HG03060 (cell line): ENCODE data around the gene SLC66A1.
"Not testable (repeated sequence)": the region's sequence is repeated elsewhere in the genome, so short reads cannot be mapped to it uniquely, and the experiment has no call there.

Experiments used
- ATAC-seq: cut with Tn5 transposase; IDR thresholded peaks from one replicate; pipeline ENCODE4 v1.9.1; 2021; ENCODE audit warnings: low read depth, moderate number of reproducible peaks; ENCODE audit not compliant: unreplicated experiment

The SLC66A1 gene

GRCh38 chr1:19304081-19304480 lies 8.0 kb upstream of the SLC66A1 start:
- ATAC-seq, result not testable (repeated sequence)

- ATAC-seq, result no peak
Measured at GRCh38 chr1:19305880-19306279, 6.2 kb upstream of the SLC66A1 start.

GRCh38 chr1:19306941-19307340 lies 5.2 kb upstream of the SLC66A1 start:
- ATAC-seq, result no peak

GRCh38 chr1:19307794-19308508 lies 4.2 kb upstream of the SLC66A1 start:
- no peak for ATAC-seq

- no peak for ATAC-seq
Measured at GRCh38 chr1:19308509-19308907, 3.6 kb upstream of the SLC66A1 start.

- ATAC-seq, result no peak
Measured at GRCh38 chr1:19309123-19309813, 2.9 kb upstream of the SLC66A1 start.

GRCh38 chr1:19310061-19310460 lies 2.1 kb upstream of the SLC66A1 start:
- no peak for ATAC-seq

GRCh38 chr1:19310720-19311502 lies 1.2 kb upstream of the SLC66A1 start:
- ATAC-seq, result no peak

GRCh38 chr1:19311503-19311930 lies 609 bp upstream of the SLC66A1 start:
- no peak for ATAC-seq

GRCh38 chr1:19312782-19313635 lies 883 bp downstream of the SLC66A1 start:
- ATAC-seq, result no peak

GRCh38 chr1:19313636-19313959 lies 1.5 kb downstream of the SLC66A1 start:
- ATAC-seq, result no peak

- no peak for ATAC-seq
Measured at GRCh38 chr1:19313961-19314882, 2.1 kb downstream of the SLC66A1 start.

GRCh38 chr1:19315378-19316198 lies 3.5 kb downstream of the SLC66A1 start:
- ATAC-seq, result no peak

GRCh38 chr1:19317126-19317910 lies 5.2 kb downstream of the SLC66A1 start:
- ATAC-seq, result no peak

GRCh38 chr1:19319196-19319595 lies 7.1 kb downstream of the SLC66A1 start:
- no peak for ATAC-seq

GRCh38 chr1:19321071-19321470 lies 8.9 kb downstream of the SLC66A1 start:
- no peak for ATAC-seq

GRCh38 chr1:19322481-19322880 lies 10.4 kb downstream of the SLC66A1 start:
- no peak for ATAC-seq
